H9 (cell line): ENCODE data around the gene NDUFB2. TPM values are rescaled to one million over a fixed set of nuclear protein-coding genes. Genes with fewer than 3 reads are reported as not detected.

ENCODE experiments used
- DNase-seq: peaks from one replicate; pipeline ENCODE4 v3.0.0-alpha.2; 2017
- H2AFZ ChIP-seq: one replicate; pipeline ENCODE4 v1.6.1; 2013; ENCODE audit warnings: mild to moderate bottlenecking, low read length, control low read depth, moderate library complexity
- H2AK5ac ChIP-seq: 2 replicates; pipeline ENCODE4 v1.6.1; 2013; ENCODE audit warnings: low read length, control low read depth, mixed read lengths; ENCODE audit not compliant: insufficient read length
- H2BK120ac ChIP-seq: one replicate; pipeline ENCODE4 v1.6.1; 2013; ENCODE audit warnings: low read depth, mild to moderate bottlenecking, low read length, control low read depth, inconsistent platforms; ENCODE audit not compliant: poor library complexity, severe bottlenecking
- H2BK12ac ChIP-seq: 2 replicates; pipeline ENCODE4 v1.6.1; 2013; ENCODE audit warnings: low read length, control low read depth, mixed read lengths, low read depth; ENCODE audit not compliant: insufficient read length
- H2BK15ac ChIP-seq: 2 replicates; pipeline ENCODE4 v1.6.1; 2013; ENCODE audit warnings: low read depth, low read length, control low read depth
- H2BK20ac ChIP-seq: one replicate; pipeline ENCODE4 v1.6.1; 2013; ENCODE audit warnings: low read depth, mild to moderate bottlenecking, low read length, control low read depth, inconsistent platforms; ENCODE audit not compliant: poor library complexity, severe bottlenecking
- H2BK5ac ChIP-seq: 2 replicates; pipeline ENCODE4 v1.6.1; 2013; ENCODE audit warnings: low read length, control low read depth, mixed read lengths; ENCODE audit not compliant: insufficient read length
- H3K14ac ChIP-seq: 2 replicates; pipeline ENCODE4 v1.6.1; 2013; ENCODE audit warnings: low read length, control low read depth; ENCODE audit not compliant: insufficient read depth
- H3K18ac ChIP-seq: 2 replicates; pipeline ENCODE4 v1.6.1; 2013; ENCODE audit warnings: low read depth, mild to moderate bottlenecking, mixed read lengths, low read length, control low read depth; ENCODE audit not compliant: insufficient read length
- H3K23ac ChIP-seq: 2 replicates; pipeline ENCODE4 v1.6.1; 2013; ENCODE audit warnings: low read length, control low read depth, mixed read lengths, low read depth; ENCODE audit not compliant: insufficient read length
- H3K23me2 ChIP-seq: 2 replicates; pipeline ENCODE4 v1.6.1; 2013; ENCODE audit warnings: low read depth, mild to moderate bottlenecking, mixed read lengths, low read length, control low read depth; ENCODE audit not compliant: insufficient read length, poor library complexity, severe bottlenecking
- H3K27ac ChIP-seq: 2 replicates; pipeline ENCODE4 v1.5.1; 2013; ENCODE audit warnings: low read length, control low read depth, mixed read lengths, low read depth; ENCODE audit not compliant: insufficient read length
- H3K27me3 ChIP-seq: 2 replicates; pipeline ENCODE4 v1.6.1; 2013; ENCODE audit warnings: low read length, control low read depth, inconsistent platforms; ENCODE audit not compliant: insufficient read depth
- H3K4ac ChIP-seq: 2 replicates; pipeline ENCODE4 v1.6.1; 2013; ENCODE audit warnings: low read depth, mild to moderate bottlenecking, control low read depth, inconsistent platforms, low read length, moderate library complexity
- H3K4me1 ChIP-seq: 2 replicates; pipeline ENCODE4 v1.6.1; 2013; ENCODE audit warnings: low read length, control low read depth, inconsistent platforms; ENCODE audit not compliant: insufficient read depth
- H3K4me2 ChIP-seq: 2 replicates; pipeline ENCODE4 v1.6.1; 2013; ENCODE audit warnings: low read length, control low read depth, mixed read lengths; ENCODE audit not compliant: insufficient read length, insufficient read depth
- H3K56ac ChIP-seq: 2 replicates; pipeline ENCODE4 v1.6.1; 2013; ENCODE audit warnings: low read depth, mild to moderate bottlenecking, mixed read lengths, low read length, control low read depth; ENCODE audit not compliant: insufficient read length
- H3K79me1 ChIP-seq: 2 replicates; pipeline ENCODE4 v1.6.1; 2013; ENCODE audit warnings: low read depth, mild to moderate bottlenecking, moderate library complexity, low read length, control low read depth, inconsistent platforms; ENCODE audit not compliant: insufficient read depth, poor library complexity, severe bottlenecking
- H3K79me2 ChIP-seq: 2 replicates; pipeline ENCODE4 v1.6.1; 2013; ENCODE audit warnings: low read length, control low read depth, inconsistent platforms; ENCODE audit not compliant: insufficient read depth
- H3K9ac ChIP-seq: 2 replicates; pipeline ENCODE4 v1.6.1; 2013; ENCODE audit warnings: low read length, control low read depth, mixed read lengths; ENCODE audit not compliant: insufficient read length; ENCODE audit errors: extremely low read depth
- H3K9me3 ChIP-seq: one replicate; pipeline ENCODE4 v1.6.1; 2013; ENCODE audit warnings: low read depth, low read length, inconsistent platforms; ENCODE audit not compliant: control insufficient read depth
- H3T11ph ChIP-seq: one replicate; pipeline ENCODE4 v1.6.1; 2013; ENCODE audit warnings: mild to moderate bottlenecking, low read length, control low read depth, inconsistent platforms
- H4K20me1 ChIP-seq: one replicate; pipeline ENCODE4 v1.6.1; 2013; ENCODE audit not compliant: control insufficient read depth, insufficient read length, insufficient read depth
- H4K5ac ChIP-seq: 2 replicates; pipeline ENCODE4 v1.6.1; 2013; ENCODE audit warnings: low read depth, mild to moderate bottlenecking, mixed read lengths, low read length, control low read depth; ENCODE audit not compliant: insufficient read length
- H4K8ac ChIP-seq: replicated peaks from 2 replicates; pipeline ENCODE4 v1.6.1; 2013; ENCODE audit warnings: low read length, control low read depth, mixed read lengths, low read depth; ENCODE audit not compliant: insufficient read length
- H4K91ac ChIP-seq: 2 replicates; pipeline ENCODE4 v1.6.1; 2013; ENCODE audit warnings: low read depth, mild to moderate bottlenecking, moderate library complexity, mixed read lengths, low read length, control low read depth; ENCODE audit not compliant: insufficient read length
- H3K27ac Mint-ChIP-seq, 3 experiments: 2 replicates in 2 of 3; 3 replicates in 1 of 3; pipeline ENCODE4 v1.8.0; 2020 to 2021; ENCODE audit warnings: mixed read lengths in 3 of 3, mild to moderate bottlenecking in 1 of 3, moderate library complexity in 1 of 3
- H3K27me3 Mint-ChIP-seq: 2 replicates; pipeline ENCODE4 v1.8.0; 2021; ENCODE audit warnings: low read depth, mild to moderate bottlenecking, moderate library complexity, mixed read lengths
- H3K36me3 Mint-ChIP-seq, 3 experiments: 2 replicates in 2 of 3; 3 replicates in 1 of 3; pipeline ENCODE4 v1.8.0; 2020 to 2021; ENCODE audit warnings: low read depth in 3 of 3, mixed read lengths in 3 of 3; ENCODE audit not compliant: insufficient read depth in 1 of 3
- H3K4me1 Mint-ChIP-seq, 2 experiments: 2 replicates each; pipeline ENCODE4 v1.8.0; 2020; ENCODE audit warnings: mixed read lengths in 2 of 2
- H3K4me3 Mint-ChIP-seq, 2 experiments: 2 replicates in 1 of 2; 3 replicates in 1 of 2; pipeline ENCODE4 v1.8.0; 2020 to 2021; ENCODE audit warnings: mild to moderate bottlenecking in 2 of 2, mixed read lengths in 2 of 2, moderate library complexity in 1 of 2
- H3K9me3 Mint-ChIP-seq, 2 experiments: 2 replicates in 1 of 2; 3 replicates in 1 of 2; pipeline ENCODE4 v1.8.0; 2020; ENCODE audit warnings: mild to moderate bottlenecking in 2 of 2, mixed read lengths in 2 of 2, moderate library complexity in 1 of 2
- CTCF ChIP-seq: fragments of 200-600 bp; sonication (generic); conservative IDR thresholded peaks from 3 replicates; pipeline ENCODE4 v1.8.0; 2021; ENCODE audit warnings: antibody characterized with exemption, mild to moderate bottlenecking
- WGBS: extraction: QIAGEN DNeasy Blood & Tissue Kit; methylation state at CpG from one replicate; pipeline ENCODE4 v1.1.7; 2013; ENCODE audit warnings: missing lambda C conversion rate, low lambda C conversion rate, mixed read lengths; ENCODE audit not compliant: insufficient read length; ENCODE audit errors: extremely low coverage; 5-methylcytosine and 5-hydroxymethylcytosine counted together
- total RNA-seq: library from RNA; stranded (reverse); gene quantifications from 2 replicates; pipeline ENCODE4 v1.2.1, GENCODE V29; 2021

The NDUFB2 gene
- total RNA-seq, 1 experiment from 2014 or later, result 177 TPM

GRCh38 chr7:140684066-140684950, 12.2 kb upstream of the NDUFB2 start:
- H3K18ac ChIP-seq, result no peak overlapping the region
- H2BK120ac ChIP-seq, result no peak overlapping the region
- no peaks in the 10 kb centered on the region for H3K9me3 ChIP-seq
- no peaks in the 10 kb centered on the region for H3K23me2 ChIP-seq
- no peak overlapping the region for H3K4ac ChIP-seq
- no peak overlapping the region for H3K23ac ChIP-seq
- no peak overlapping the region for H4K5ac ChIP-seq
- no peaks in the 10 kb centered on the region for H3K4me1 ChIP-seq
- H2AFZ ChIP-seq, result no peak overlapping the region
- no peak overlapping the region for H3K4me2 ChIP-seq
- no peak overlapping the region for H4K91ac ChIP-seq
- no peak overlapping the region for H2BK15ac ChIP-seq
- Mint-ChIP-seq H3K27ac (peak overlapping the region in 2 of 3 experiments; percentile 2 to 83; a peak in 3 of 7 replicates), H3K36me3 (peaks cover 0 to 29% (median 9%) of the 10 kb centered on the region in 3 experiments; a peak in 5 of 7 replicates), H3K27me3 (no peaks in the 10 kb centered on the region; the same call in 1 of the 2 replicates), H3K9me3 (no peaks in the 10 kb centered on the region), H3K4me1 (peaks cover 0 to 7% of the 10 kb centered on the region in 2 experiments; a peak in 2 of 4 replicates), H3K4me3 (no peak overlapping the region)
- no peaks in the 10 kb centered on the region; the same call in 1 of the 2 replicates for H3K27me3 ChIP-seq
- DNase-seq, result no peak
- H2AK5ac ChIP-seq, result no peak overlapping the region
- H2BK20ac ChIP-seq, result no peak overlapping the region
- no peak overlapping the region for H2BK5ac ChIP-seq
- H3K27ac ChIP-seq, result no peak overlapping the region
- no peaks in the 10 kb centered on the region for H3K79me2 ChIP-seq
- H3K9ac ChIP-seq, result no peak overlapping the region
- no peak overlapping the region for H3K56ac ChIP-seq
- H4K8ac ChIP-seq, result no peak overlapping the region
- H2BK12ac ChIP-seq, result no peak overlapping the region
- no peak for TF ChIP-seq CTCF
- no CpG with 5 or more reads among the region's 20 CpGs for WGBS
- no peak overlapping the region for H3T11ph ChIP-seq
- H4K20me1 ChIP-seq, result no peaks in the 10 kb centered on the region
- no peak overlapping the region for H3K14ac ChIP-seq
- H3K79me1 ChIP-seq, result no peaks in the 10 kb centered on the region
